ENCODE measurements around the gene ZDHHC1.

DNA sequence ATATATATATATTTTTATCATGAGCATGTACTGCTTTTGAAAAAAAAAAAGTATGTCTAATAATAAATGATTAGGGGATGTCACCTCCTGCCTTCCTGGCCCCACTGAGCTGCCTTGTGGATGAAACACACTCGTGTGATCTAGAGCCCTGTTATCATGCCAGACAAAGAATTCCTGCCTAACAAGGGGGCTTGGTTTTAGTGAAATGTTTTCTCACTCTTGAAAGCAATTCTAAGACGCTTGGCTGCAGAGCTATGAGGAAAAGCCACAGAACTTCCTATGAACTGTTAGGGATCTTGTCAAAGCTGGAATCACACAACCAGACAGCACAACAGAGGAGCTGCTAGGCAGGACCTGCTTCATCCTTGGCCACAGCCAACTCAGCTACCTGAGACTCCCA is 4.0 kb downstream of the ZDHHC1 start:
- TF ChIP-seq, protein P1, sequence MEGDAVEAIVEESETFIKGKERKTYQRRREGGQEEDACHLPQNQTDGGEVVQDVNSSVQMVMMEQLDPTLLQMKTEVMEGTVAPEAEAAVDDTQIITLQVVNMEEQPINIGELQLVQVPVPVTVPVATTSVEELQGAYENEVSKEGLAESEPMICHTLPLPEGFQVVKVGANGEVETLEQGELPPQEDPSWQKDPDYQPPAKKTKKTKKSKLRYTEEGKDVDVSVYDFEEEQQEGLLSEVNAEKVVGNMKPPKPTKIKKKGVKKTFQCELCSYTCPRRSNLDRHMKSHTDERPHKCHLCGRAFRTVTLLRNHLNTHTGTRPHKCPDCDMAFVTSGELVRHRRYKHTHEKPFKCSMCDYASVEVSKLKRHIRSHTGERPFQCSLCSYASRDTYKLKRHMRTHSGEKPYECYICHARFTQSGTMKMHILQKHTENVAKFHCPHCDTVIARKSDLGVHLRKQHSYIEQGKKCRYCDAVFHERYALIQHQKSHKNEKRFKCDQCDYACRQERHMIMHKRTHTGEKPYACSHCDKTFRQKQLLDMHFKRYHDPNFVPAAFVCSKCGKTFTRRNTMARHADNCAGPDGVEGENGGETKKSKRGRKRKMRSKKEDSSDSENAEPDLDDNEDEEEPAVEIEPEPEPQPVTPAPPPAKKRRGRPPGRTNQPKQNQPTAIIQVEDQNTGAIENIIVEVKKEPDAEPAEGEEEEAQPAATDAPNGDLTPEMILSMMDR (IDR thresholded peaks at IDR 0.05) = no peak
- TF ChIP-seq POLR2A (IDR thresholded peaks at IDR 0.05) = no peak
